Lower lobe of right lung (tissue), 2 donors: ENCODE data around the gene SEL1L2. TPM values are rescaled to one million over a fixed set of nuclear protein-coding genes. Genes with fewer than 3 reads are reported as not detected.

ENCODE experiments used
- ATAC-seq, 2 donors: fragments of 200-7000 bp; cut with Tn5 transposase; one replicate each; pipeline ENCODE4 v1.9.1; 2020 to 2022; ENCODE audit warnings: mild to moderate bottlenecking in 2 of 2, moderate library complexity in 2 of 2
- DNase-seq: peaks from one replicate; pipeline ENCODE4 v3.0.0-alpha.2; 2020
- H3K27ac ChIP-seq: fragments of 200-600 bp; one replicate; pipeline ENCODE4 v1.8.0; 2022
- H3K27me3 ChIP-seq: fragments of 200-600 bp; one replicate; pipeline ENCODE4 v1.8.0; 2022; ENCODE audit warnings: low read depth
- H3K36me3 ChIP-seq: fragments of 200-600 bp; one replicate; pipeline ENCODE4 v1.8.0; 2022; ENCODE audit warnings: mild to moderate bottlenecking
- H3K4me1 ChIP-seq: fragments of 200-600 bp; one replicate; pipeline ENCODE4 v1.8.0; 2022
- H3K4me3 ChIP-seq: fragments of 200-600 bp; one replicate; pipeline ENCODE4 v1.8.0; 2022; ENCODE audit warnings: mild to moderate bottlenecking
- H3K9me3 ChIP-seq: fragments of 200-600 bp; one replicate; pipeline ENCODE4 v1.8.0; 2022
- CTCF ChIP-seq: fragments of 200-600 bp; IDR thresholded peaks from one replicate; pipeline ENCODE4 v1.8.0; 2022; ENCODE audit warnings: antibody characterized with exemption, mild to moderate bottlenecking
- intact Hi-C: fragments of 100-400 bp; cut with DNase I; formaldehyde crosslinking; loops from one replicate; pipeline ENCODE4 v1.11.0; 2022
- total RNA-seq: library from RNA; stranded (reverse); fragmentation: NEBNext Ultra II Directional; extraction: Animal tissue kit (Norgen Biotek cat#: 25700); gene quantifications from one replicate; pipeline ENCODE4 v1.2.1, GENCODE V29; 2021
- donor health status: DM: no; HTN: yes; CAD: no; lungs with severe emphysema.

Gene SEL1L2
- total RNA-seq, 1 donor from 2014 or later = not detected

GRCh38 chr20:13819885-13820645, 170.3 kb downstream of the SEL1L2 start:
- TF ChIP-seq CTCF = peak; percentile 57
- H3K36me3 ChIP-seq = peaks cover 36% of the 10 kb centered on the region
- no peak overlapping the region for H3K27ac ChIP-seq
- peak; percentile 72 to 85 for ATAC-seq
- intact Hi-C loops = loop anchor here (10.0 kb wide), 1 partner anchor 235 kb away; no protein-coding TSS in a partner anchor
- DNase-seq = no peak
- peaks cover 6% of the 10 kb centered on the region for H3K4me1 ChIP-seq
- no peak overlapping the region for H3K4me3 ChIP-seq
- no peaks in the 10 kb centered on the region for H3K27me3 ChIP-seq
- no peaks in the 10 kb centered on the region for H3K9me3 ChIP-seq

DNA sequence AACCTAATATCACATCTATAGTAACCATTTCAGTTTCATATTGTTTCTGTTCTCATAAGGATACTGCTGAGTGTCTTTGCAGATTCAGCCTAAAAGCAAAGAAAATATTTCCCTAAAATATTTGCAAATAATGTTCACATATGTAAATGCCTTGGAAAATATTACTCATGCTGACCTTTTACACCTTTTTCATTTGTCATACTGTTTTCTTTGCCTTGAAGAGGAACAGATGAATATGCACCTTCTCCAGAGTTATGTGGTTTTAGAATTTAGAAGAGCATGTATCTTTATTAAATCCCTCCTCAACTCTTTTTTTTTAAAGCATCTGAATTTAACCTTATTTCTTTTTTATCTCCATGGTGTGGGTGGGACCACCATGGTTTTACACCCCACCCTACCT, 173.1 kb downstream of the SEL1L2 start:
- DNase-seq (no peak), ATAC-seq (no peak)
- no peaks in the 10 kb centered on the region for H3K9me3 ChIP-seq
- H3K36me3 ChIP-seq = peaks cover 64% of the 10 kb centered on the region
- H3K4me1 ChIP-seq = peaks cover 4% of the 10 kb centered on the region
- intact Hi-C loops = loop anchor here (10.0 kb wide), 1 partner anchor 237 kb away; no protein-coding TSS in a partner anchor
- no peaks in the 10 kb centered on the region for H3K27me3 ChIP-seq
- no peak overlapping the region for H3K4me3 ChIP-seq
- no peak overlapping the region for H3K27ac ChIP-seq
- no peak for TF ChIP-seq CTCF

DNA sequence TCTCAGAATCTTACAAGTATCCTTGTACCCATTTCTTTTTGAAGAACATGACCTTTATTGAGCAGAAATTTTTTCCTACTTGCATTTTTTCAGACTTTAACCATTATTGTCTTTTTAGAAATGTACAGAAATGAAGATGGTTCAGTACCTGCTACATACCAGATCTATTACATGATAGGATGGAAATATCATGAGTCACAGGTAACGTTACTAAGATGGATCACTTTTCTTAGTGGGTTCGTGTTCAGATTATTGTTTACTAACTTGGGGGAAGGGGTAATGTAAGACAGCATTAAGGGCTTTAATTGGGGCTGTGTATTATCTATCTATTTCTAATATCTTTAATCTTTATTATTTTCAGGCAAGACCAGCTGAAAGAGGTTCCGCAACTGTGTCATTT, 173.7 kb downstream of the SEL1L2 start:
- TF ChIP-seq CTCF = no peak
- no peaks in the 10 kb centered on the region for H3K4me1 ChIP-seq
- H3K27ac ChIP-seq = no peak overlapping the region
- no peaks in the 10 kb centered on the region for H3K27me3 ChIP-seq
- no peak overlapping the region for H3K4me3 ChIP-seq
- DNase-seq = no peak
- H3K9me3 ChIP-seq = no peaks in the 10 kb centered on the region
- H3K36me3 ChIP-seq = peaks cover 70% of the 10 kb centered on the region
- intact Hi-C loops = loop anchor here (10.0 kb wide), 1 partner anchor 238 kb away; no protein-coding TSS in a partner anchor
- ATAC-seq = no peak

DNA sequence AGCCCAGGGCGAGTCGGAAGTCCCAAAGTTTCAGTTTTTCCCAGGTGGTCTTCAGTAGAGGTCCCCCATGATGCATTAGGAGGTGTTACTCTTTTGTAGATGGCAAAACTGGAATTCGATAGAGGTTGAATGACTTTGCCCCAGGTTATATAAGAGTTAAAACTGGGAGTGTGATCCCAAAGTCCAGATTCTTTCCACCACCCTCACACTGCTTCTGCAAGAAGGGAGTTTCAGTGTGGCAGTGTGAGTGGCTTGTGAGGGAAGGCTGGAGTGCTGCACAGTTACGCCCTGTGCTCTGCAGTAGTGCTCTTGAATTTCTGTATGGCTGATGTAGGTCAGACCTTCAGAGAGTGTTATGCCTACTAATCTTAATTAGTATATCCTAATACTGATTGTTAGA, 175.7 kb downstream of the SEL1L2 start:
- Histone ChIP-seq H3K4me1 (peaks cover under 1% of the 10 kb centered on the region), H3K27me3 (no peaks in the 10 kb centered on the region), H3K4me3 (no peak overlapping the region), H3K9me3 (no peaks in the 10 kb centered on the region), H3K27ac (no peak overlapping the region), H3K36me3 (peaks cover 90% of the 10 kb centered on the region)
- no peak for TF ChIP-seq CTCF
- ATAC-seq (no peak), DNase-seq (no peak)
- intact Hi-C loops = loop anchor here (10.0 kb wide), 1 partner anchor 240 kb away; no protein-coding TSS in a partner anchor

GRCh38 chr20:13813910-13814309, 176.5 kb downstream of the SEL1L2 start:
- H3K9me3 ChIP-seq = no peaks in the 10 kb centered on the region
- ATAC-seq (no peak), DNase-seq (no peak)
- H3K4me1 ChIP-seq = peaks cover 4% of the 10 kb centered on the region
- TF ChIP-seq CTCF = no peak
- no peaks in the 10 kb centered on the region for H3K27me3 ChIP-seq
- intact Hi-C loops = loop anchor here (10.0 kb wide), 1 partner anchor 241 kb away; no protein-coding TSS in a partner anchor
- H3K36me3 ChIP-seq = peaks cover 98% of the 10 kb centered on the region
- no peak overlapping the region for H3K4me3 ChIP-seq
- H3K27ac ChIP-seq = no peak overlapping the region
